ENCODE data around the gene ARID3A. TPM values are rescaled to one million over a fixed set of nuclear protein-coding genes. Genes with fewer than 3 reads are reported as not detected.
A peak's percentile ranks its signal among the peaks of the same experiment; 100 is the strongest.

The ARID3A gene
- total RNA-seq, 1 donor from 2014 or later: 6.6 TPM

GRCh38 chr19:903266-903797 is 22.5 kb upstream of the ARID3A start:
- peak; percentile 67 for DNase-seq (ENCODE audit: low spot score)
- no peaks in the 10 kb centered on the region for H3K9me3 Mint-ChIP-seq (ENCODE audit: low read depth)
- TF ChIP-seq CTCF (IDR thresholded peaks at IDR 0.05): no peak
- H3K36me3 Mint-ChIP-seq (ENCODE audit: low read depth): no peaks in the 10 kb centered on the region
- H3K27me3 Mint-ChIP-seq (ENCODE audit: low read depth): no peaks in the 10 kb centered on the region
- H3K4me1 Mint-ChIP-seq (ENCODE audit: low read depth): no peaks in the 10 kb centered on the region
- no peak overlapping the region for H3K4me3 Mint-ChIP-seq (ENCODE audit: unreplicated experiment)
- no peak overlapping the region for H3K27ac Mint-ChIP-seq (ENCODE audit: unreplicated experiment)

- H3K4me1 Mint-ChIP-seq (ENCODE audit: low read depth): peaks cover 7% of the 10 kb centered on the region
- no peaks in the 10 kb centered on the region for H3K27me3 Mint-ChIP-seq (ENCODE audit: low read depth)
Measured at GRCh38 chr19:904545-904944, 21.3 kb upstream of the ARID3A start.

GRCh38 chr19:906480-906879 is 19.4 kb upstream of the ARID3A start:
- DNase-seq (ENCODE audit: low spot score): no peak
- H3K4me3 Mint-ChIP-seq (ENCODE audit: unreplicated experiment): no peak overlapping the region

More at GRCh38 chr19:904545-904944, 21.3 kb upstream of the ARID3A start:
- Mint-ChIP-seq H3K9me3 (ENCODE audit: low read depth) (no peaks in the 10 kb centered on the region), H3K36me3 (ENCODE audit: low read depth) (no peaks in the 10 kb centered on the region), H3K4me3 (ENCODE audit: unreplicated experiment) (no peak overlapping the region), H3K27ac (ENCODE audit: unreplicated experiment) (no peak overlapping the region)
- DNase-seq (ENCODE audit: low spot score): no peak
- no peak for TF ChIP-seq CTCF (IDR thresholded peaks at IDR 0.05)

GRCh38 chr19:907183-907853 is 18.5 kb upstream of the ARID3A start:
- Mint-ChIP-seq H3K27me3 (ENCODE audit: low read depth) (no peaks in the 10 kb centered on the region), H3K4me1 (ENCODE audit: low read depth) (peaks cover 7% of the 10 kb centered on the region), H3K36me3 (ENCODE audit: low read depth) (no peaks in the 10 kb centered on the region), H3K27ac (ENCODE audit: unreplicated experiment) (no peak overlapping the region), H3K9me3 (ENCODE audit: low read depth) (no peaks in the 10 kb centered on the region), H3K4me3 (ENCODE audit: unreplicated experiment) (no peak overlapping the region)
- peak; percentile 59 for DNase-seq (ENCODE audit: low spot score)
- no peak for TF ChIP-seq CTCF (IDR thresholded peaks at IDR 0.05)

More at GRCh38 chr19:906480-906879, 19.4 kb upstream of the ARID3A start:
- no peaks in the 10 kb centered on the region for H3K27me3 Mint-ChIP-seq (ENCODE audit: low read depth)
- no peaks in the 10 kb centered on the region for H3K36me3 Mint-ChIP-seq (ENCODE audit: low read depth)
- no peak overlapping the region for H3K27ac Mint-ChIP-seq (ENCODE audit: unreplicated experiment)
- TF ChIP-seq CTCF (IDR thresholded peaks at IDR 0.05): no peak
- peaks cover 7% of the 10 kb centered on the region for H3K4me1 Mint-ChIP-seq (ENCODE audit: low read depth)
- no peaks in the 10 kb centered on the region for H3K9me3 Mint-ChIP-seq (ENCODE audit: low read depth)

GRCh38 chr19:911197-912033 is 14.4 kb upstream of the ARID3A start:
- DNase-seq (ENCODE audit: low spot score): no peak
- Mint-ChIP-seq H3K27ac (ENCODE audit: unreplicated experiment) (no peak overlapping the region), H3K4me3 (ENCODE audit: unreplicated experiment) (peak overlapping the region; percentile 63), H3K27me3 (ENCODE audit: low read depth) (no peaks in the 10 kb centered on the region), H3K9me3 (ENCODE audit: low read depth) (no peaks in the 10 kb centered on the region), H3K4me1 (ENCODE audit: low read depth) (peaks cover 11% of the 10 kb centered on the region), H3K36me3 (ENCODE audit: low read depth) (no peaks in the 10 kb centered on the region)
- no peak for TF ChIP-seq CTCF (IDR thresholded peaks at IDR 0.05)
